ENCODE results near the gene INPP5A. TPM values are rescaled to one million over a fixed set of nuclear protein-coding genes. Genes with fewer than 3 reads are reported as not detected.
"Not testable (repeated sequence)": the region's sequence is repeated elsewhere in the genome, so short reads cannot be mapped to it uniquely, and the experiment has no call there.

Gene INPP5A
- total RNA-seq, 1 donor from 2014 or later: 29.5 TPM

GRCh38 chr10:132790470-132790869 is 252.9 kb downstream of the INPP5A start:
- DNase-seq (ENCODE audit: low read depth) (no peak), FAIRE-seq (no peak)
- no peak for TF ChIP-seq CTCF (IDR thresholded peaks at IDR 0.05; ENCODE audit: insufficient read depth, low read length, severe bottlenecking)
- no peaks in the 10 kb centered on the region for H3K36me3 ChIP-seq (ENCODE audit: control insufficient read depth, insufficient read depth, low read length)
- H3K4me3 ChIP-seq (ENCODE audit: low read depth, low read length): no peak overlapping the region
- H3K27me3 ChIP-seq (ENCODE audit: control insufficient read depth, insufficient read depth, low read length): peaks cover 14% of the 10 kb centered on the region

DNA sequence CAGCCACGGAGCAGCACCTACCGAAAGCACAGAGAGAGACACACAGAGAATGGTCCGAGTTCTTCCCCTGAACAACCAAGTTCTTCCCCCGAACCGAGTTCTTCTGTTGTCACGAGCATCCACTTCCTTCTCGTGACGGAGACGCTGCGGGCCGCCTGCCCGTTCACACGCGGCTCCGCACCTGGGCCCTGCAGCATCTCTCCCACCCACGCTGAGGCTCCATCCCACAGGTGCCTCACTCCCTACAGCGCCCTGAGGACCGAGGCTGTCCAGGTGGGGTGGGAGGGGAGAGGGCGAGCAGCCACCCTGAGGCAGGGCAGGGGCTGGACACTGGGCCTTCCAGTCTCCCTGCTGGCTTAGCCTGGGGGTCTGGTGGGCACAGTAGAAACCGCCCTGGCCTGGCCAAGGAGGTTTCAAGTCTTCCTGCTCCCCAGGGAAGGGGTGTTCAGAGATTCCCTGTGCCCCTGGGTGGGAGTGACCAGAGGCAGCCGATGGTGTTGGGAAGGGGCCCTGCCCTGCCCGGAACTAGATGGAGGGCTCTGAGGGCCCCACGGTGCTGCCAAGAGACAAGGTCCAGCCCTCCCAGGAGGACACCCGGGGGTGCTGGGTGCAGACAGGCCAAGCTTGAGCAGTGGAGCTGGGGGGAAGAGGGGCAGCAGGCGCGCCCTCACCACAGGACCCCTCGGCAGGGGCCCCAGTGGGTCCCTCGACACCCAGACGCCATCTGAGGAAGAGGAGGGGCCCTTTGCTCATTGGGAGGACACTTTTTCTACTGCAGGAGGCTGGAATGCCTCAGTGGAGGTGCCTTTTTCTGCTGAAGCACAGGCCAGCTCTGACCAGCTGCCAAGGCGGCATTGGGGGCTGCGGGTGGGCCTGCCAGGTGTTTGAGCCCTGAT is 253.6 kb downstream of the INPP5A start:
- no peak for TF ChIP-seq CTCF (IDR thresholded peaks at IDR 0.05; ENCODE audit: insufficient read depth, low read length, severe bottlenecking)
- FAIRE-seq (no peak), DNase-seq (ENCODE audit: low read depth) (no peak)
- Histone ChIP-seq H3K4me3 (ENCODE audit: low read depth, low read length) (no peak overlapping the region), H3K36me3 (ENCODE audit: control insufficient read depth, insufficient read depth, low read length) (no peaks in the 10 kb centered on the region), H3K27me3 (ENCODE audit: control insufficient read depth, insufficient read depth, low read length) (peaks cover 14% of the 10 kb centered on the region)

GRCh38 chr10:132792099-132792498 is 254.5 kb downstream of the INPP5A start:
- H3K4me3 ChIP-seq (ENCODE audit: low read depth, low read length); H3K27me3 ChIP-seq (ENCODE audit: control insufficient read depth, insufficient read depth, low read length): not testable (repeated sequence)

GRCh38 chr10:132792796-132793195 is 255.2 kb downstream of the INPP5A start:
- no peak for TF ChIP-seq CTCF (IDR thresholded peaks at IDR 0.05; ENCODE audit: insufficient read depth, low read length, severe bottlenecking)
- FAIRE-seq (no peak), DNase-seq (ENCODE audit: low read depth) (no peak)
- no peaks in the 10 kb centered on the region for H3K36me3 ChIP-seq (ENCODE audit: control insufficient read depth, insufficient read depth, low read length)
- H3K4me3 ChIP-seq (ENCODE audit: low read depth, low read length): no peak overlapping the region
- H3K27me3 ChIP-seq (ENCODE audit: control insufficient read depth, insufficient read depth, low read length): peaks cover 7% of the 10 kb centered on the region

More at GRCh38 chr10:132792099-132792498, 254.5 kb downstream of the INPP5A start:
- not testable (repeated sequence) for H3K36me3 ChIP-seq (ENCODE audit: control insufficient read depth, insufficient read depth, low read length); FAIRE-seq; DNase-seq (ENCODE audit: low read depth)

DNA sequence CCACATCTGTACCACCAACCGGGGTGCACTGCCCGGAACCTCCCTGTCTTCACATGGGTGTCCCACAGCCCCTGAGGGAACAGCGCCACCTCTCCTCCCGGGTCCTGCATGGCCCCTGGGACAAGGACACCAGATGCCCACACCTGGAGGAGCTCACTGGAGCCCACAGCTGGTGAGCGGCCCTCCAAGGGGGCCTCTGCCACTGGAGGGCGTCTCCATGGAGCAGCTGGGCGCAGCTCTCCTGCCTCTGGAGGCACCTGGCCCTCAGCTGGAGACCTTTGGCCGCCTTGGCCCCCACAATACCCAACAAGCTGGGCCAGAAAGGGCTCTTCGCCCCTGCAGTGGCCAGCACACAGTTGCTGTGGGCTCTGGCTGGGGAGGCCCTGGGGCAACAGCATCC is 255.6 kb downstream of the INPP5A start:
- no peak for DNase-seq (ENCODE audit: low read depth)
- H3K36me3 ChIP-seq (ENCODE audit: control insufficient read depth, insufficient read depth, low read length): no peaks in the 10 kb centered on the region
- TF ChIP-seq CTCF (IDR thresholded peaks at IDR 0.05; ENCODE audit: insufficient read depth, low read length, severe bottlenecking): no peak
- FAIRE-seq: no peak
- peaks cover 4% of the 10 kb centered on the region for H3K27me3 ChIP-seq (ENCODE audit: control insufficient read depth, insufficient read depth, low read length)
- H3K4me3 ChIP-seq (ENCODE audit: low read depth, low read length): no peak overlapping the region

- no peak for DNase-seq (ENCODE audit: low read depth)
- Histone ChIP-seq H3K36me3 (ENCODE audit: control insufficient read depth, insufficient read depth, low read length) (no peaks in the 10 kb centered on the region), H3K27me3 (ENCODE audit: control insufficient read depth, insufficient read depth, low read length) (no peaks in the 10 kb centered on the region), H3K4me3 (ENCODE audit: low read depth, low read length) (no peak overlapping the region)
- FAIRE-seq: no peak
- TF ChIP-seq CTCF (IDR thresholded peaks at IDR 0.05; ENCODE audit: insufficient read depth, low read length, severe bottlenecking): no peak
These were observed 256.6 kb downstream of the INPP5A start for GRCh38 chr10:132793871-132794849.

Measured in bronchial epithelial cell (primary cell).